B cell (primary cell): ENCODE data around the gene KRTAP5-10.

ENCODE experiments used
- EZH2 ChIP-seq: IDR thresholded peaks from 2 replicates; pipeline ENCODE4 v1.6.1; 2012; ENCODE audit warnings: borderline replicate concordance, low read depth, mild to moderate bottlenecking, moderate library complexity, low read length; ENCODE audit not compliant: insufficient read depth, poor library complexity, severe bottlenecking
- TF ChIP-seq, protein P1 (sequence below): fragments of 200-600 bp; IDR thresholded peaks from one replicate; pipeline ENCODE4 v1.8.0; 2022; ENCODE audit warnings: antibody characterized with exemption, mild to moderate bottlenecking

DNA sequence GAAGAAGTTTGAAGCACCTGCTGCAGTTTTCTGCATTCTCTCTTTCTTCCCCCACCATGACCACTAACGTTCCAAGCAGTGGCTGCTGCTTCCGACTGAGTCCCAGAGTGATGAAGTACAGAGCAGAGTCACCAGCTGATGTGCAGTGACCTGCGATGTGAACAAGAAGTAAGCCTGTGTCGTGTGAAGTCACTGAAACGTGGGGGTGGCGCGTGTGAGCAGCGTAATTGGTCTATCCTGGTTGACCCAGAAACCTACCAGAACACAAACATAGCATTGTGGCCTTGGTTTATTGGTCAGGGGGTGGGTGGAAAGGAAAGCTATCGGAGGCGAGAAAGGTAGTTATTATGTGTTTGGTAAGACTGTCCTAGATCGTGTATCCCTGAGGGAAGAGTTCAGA is 34.8 kb upstream of the KRTAP5-10 start:
- TF ChIP-seq, protein P1, sequence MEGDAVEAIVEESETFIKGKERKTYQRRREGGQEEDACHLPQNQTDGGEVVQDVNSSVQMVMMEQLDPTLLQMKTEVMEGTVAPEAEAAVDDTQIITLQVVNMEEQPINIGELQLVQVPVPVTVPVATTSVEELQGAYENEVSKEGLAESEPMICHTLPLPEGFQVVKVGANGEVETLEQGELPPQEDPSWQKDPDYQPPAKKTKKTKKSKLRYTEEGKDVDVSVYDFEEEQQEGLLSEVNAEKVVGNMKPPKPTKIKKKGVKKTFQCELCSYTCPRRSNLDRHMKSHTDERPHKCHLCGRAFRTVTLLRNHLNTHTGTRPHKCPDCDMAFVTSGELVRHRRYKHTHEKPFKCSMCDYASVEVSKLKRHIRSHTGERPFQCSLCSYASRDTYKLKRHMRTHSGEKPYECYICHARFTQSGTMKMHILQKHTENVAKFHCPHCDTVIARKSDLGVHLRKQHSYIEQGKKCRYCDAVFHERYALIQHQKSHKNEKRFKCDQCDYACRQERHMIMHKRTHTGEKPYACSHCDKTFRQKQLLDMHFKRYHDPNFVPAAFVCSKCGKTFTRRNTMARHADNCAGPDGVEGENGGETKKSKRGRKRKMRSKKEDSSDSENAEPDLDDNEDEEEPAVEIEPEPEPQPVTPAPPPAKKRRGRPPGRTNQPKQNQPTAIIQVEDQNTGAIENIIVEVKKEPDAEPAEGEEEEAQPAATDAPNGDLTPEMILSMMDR, result no peak
- TF ChIP-seq EZH2, result no peak
